Measurements from ENCODE around the gene BRD1.

The BRD1 gene

DNA sequence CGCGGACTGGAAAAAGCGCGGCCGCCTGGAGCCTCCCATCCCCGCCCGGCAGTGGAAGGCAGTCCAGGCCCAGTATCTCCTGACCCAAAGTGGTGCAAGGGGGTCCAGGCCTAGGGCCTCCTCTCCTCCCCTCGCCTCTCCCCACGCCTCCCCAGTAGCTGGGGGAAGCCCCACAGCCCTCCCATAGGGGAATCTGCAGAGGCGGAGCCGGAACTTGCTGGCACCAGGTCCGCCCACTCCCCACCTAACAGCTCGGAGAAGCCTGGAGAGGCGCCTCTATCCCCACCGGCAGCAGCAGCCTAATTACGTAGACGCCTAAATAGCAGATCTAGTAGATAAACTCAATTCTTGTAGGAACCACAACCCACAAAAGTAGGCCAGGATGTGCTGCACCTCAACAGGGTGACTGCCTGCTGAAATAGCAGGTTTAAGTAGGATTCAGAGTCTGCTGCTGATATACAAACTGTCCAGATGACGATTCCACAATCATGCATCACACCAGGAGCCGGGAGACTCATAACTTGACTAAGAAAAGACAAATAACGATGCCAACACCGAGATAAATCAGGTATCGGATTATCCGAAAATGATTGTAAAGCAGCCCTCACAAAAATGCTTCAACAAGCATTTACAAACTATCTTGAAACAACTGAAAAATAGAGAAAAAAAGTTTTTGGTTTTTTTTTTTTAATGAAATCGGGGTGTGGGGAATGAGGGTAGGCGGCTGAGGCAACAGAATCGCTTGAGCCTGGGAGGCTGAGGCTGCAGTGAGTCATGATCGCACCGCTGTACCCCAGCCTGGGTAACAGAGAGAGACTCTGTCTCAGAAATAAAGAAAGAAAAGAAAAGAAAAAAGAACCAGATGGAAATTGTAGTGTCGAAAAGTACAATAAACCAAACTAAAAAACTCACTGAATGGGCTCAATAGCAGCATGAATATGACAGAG is 11.4 kb upstream of the BRD1 start:
- H3K27ac ChIP-seq, result no peak overlapping the region
- ChIA-PET CTCF (no interaction called here), POLR2A (ENCODE audit: low non-redundant PET) (no interaction called here)
- no peak for DNase-seq (ENCODE audit: low spot score)
- TF ChIP-seq, protein P1, sequence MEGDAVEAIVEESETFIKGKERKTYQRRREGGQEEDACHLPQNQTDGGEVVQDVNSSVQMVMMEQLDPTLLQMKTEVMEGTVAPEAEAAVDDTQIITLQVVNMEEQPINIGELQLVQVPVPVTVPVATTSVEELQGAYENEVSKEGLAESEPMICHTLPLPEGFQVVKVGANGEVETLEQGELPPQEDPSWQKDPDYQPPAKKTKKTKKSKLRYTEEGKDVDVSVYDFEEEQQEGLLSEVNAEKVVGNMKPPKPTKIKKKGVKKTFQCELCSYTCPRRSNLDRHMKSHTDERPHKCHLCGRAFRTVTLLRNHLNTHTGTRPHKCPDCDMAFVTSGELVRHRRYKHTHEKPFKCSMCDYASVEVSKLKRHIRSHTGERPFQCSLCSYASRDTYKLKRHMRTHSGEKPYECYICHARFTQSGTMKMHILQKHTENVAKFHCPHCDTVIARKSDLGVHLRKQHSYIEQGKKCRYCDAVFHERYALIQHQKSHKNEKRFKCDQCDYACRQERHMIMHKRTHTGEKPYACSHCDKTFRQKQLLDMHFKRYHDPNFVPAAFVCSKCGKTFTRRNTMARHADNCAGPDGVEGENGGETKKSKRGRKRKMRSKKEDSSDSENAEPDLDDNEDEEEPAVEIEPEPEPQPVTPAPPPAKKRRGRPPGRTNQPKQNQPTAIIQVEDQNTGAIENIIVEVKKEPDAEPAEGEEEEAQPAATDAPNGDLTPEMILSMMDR (conservative IDR thresholded peaks at IDR 0.05; ENCODE audit: low read depth), result no peak

- POLR2A ChIA-PET (ENCODE audit: low non-redundant PET), result interaction anchor here (0.5 to 0.6 kb wide), 2 partner anchors 12 to 129 kb away, joined by 3 to 4 read pairs; no protein-coding TSS in a partner anchor
- peak; percentile 36 for DNase-seq (ENCODE audit: low spot score)
- TF ChIP-seq, protein P1 (conservative IDR thresholded peaks at IDR 0.05; ENCODE audit: low read depth), result no peak
- CTCF ChIA-PET, result no interaction called here
- no peak overlapping the region for H3K27ac ChIP-seq
Observed at GRCh38 chr22:49833340-49834007, 5.8 kb upstream of the BRD1 start.

DNA sequence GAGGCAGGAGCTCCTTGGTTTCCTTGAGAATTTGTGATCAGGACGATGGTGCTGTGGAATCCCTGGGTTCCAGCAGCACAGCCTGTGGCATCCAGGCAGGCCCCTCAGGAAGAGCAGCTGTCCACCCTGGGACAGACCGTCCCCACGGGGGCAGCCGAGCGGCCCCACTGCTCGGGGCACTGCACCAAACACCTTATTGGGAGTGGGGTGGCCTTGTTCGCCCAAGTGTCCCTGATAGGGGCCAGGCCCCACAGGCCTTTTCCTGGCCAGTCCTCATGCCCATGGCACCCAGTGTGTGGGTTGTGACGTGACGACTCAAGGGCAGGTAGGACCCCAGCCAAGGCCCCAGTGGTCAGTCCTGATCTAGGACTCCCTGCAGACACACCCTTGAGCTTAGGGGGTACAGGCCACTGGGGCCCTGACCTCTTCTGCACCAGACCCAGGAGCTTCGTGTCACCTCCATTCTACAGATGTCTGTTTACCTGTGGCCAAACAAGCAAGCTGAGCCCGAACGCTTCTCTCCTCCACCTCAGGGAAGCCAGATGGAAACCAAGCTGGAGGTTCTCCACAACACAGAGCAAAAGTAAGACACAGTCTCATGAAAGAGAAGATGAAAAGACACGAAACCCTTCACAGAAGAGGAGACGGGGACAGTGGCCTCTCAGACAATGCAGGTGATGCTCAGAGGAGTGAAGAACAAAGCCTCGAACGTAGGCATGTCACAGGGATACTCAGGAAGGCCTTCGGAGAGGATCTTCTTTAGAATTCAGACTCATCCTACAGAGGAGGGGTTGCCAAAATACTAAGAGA is 1.6 kb upstream of the BRD1 start:
- POLR2A ChIA-PET (ENCODE audit: low non-redundant PET), result interaction anchor here (0.5 kb wide), 1 partner anchor 22 kb away, joined by 3 read pairs; no protein-coding TSS in a partner anchor
- no peak for DNase-seq (ENCODE audit: low spot score)
- TF ChIP-seq, protein P1 (conservative IDR thresholded peaks at IDR 0.05; ENCODE audit: low read depth), result no peak

DNA sequence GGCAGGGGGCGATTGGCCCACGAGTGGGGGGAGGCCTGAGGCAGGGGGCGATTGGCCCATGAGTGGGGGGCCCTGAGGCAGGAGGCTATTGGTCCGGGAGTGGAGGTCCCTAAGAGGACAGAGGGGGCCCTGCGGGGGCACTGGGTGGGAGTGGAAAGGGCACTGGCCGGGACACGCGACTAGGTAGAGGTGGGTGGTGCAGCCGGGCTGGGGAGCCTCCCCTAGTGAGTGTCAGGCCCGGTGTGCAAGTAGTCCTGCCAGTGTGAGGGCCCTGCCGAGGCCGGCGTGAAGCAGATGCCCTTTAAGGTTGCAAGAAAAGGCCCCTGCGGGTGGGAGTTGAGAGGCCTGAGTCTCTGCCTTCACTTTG is 909 bp upstream of the BRD1 start:
- CTCF ChIA-PET, result no interaction called here

More for the DNA sequence above, 1.6 kb upstream of the BRD1 start:
- H3K27ac ChIP-seq, result 0 out of 2 replicates have a peak overlapping the region, but pooled peaks have one; percentile 12
- CTCF ChIA-PET, result no interaction called here

DNA sequence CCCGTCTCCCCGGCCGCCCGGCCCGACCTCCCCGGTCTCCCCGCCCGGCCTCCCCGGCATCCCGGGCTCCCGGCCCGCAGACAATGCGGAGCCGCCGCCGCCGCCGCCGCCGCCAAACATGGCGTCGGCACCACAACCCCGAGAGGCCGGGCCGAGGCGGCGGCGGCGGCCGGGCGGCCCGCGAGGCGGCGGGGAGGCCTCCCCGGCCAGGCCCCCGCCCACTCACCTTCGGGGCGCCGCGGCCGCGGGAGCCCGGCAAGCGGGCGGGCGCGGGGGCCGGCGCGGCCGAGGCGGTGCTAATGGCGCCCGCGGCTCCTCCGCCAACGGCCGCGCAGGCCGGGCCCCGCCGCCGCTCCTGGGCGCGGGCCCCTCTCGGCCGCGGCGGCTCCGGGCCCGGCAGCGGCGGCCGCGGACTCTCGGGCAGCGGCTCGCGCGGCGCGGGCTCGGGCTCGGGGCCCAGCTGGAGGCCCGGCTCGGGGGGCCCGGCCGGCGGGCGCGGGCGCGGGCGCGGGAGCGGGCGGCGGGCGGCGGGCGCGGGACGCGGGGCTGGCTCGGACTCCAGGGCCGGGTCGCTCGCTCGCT is 311 bp downstream of the BRD1 start:
- ChIA-PET POLR2A (ENCODE audit: low non-redundant PET) (no interaction called here), CTCF (no interaction called here)
- TF ChIP-seq, protein P1 (conservative IDR thresholded peaks at IDR 0.05; ENCODE audit: low read depth), result no peak
- peak overlapping the region; percentile 71 for H3K27ac ChIP-seq
- DNase-seq (ENCODE audit: low spot score), result no peak

More for the DNA sequence above, 909 bp upstream of the BRD1 start:
- TF ChIP-seq, protein P1 (conservative IDR thresholded peaks at IDR 0.05; ENCODE audit: low read depth), result no peak
- POLR2A ChIA-PET (ENCODE audit: low non-redundant PET), result no interaction called here
- 0 out of 2 replicates have a peak overlapping the region, but pooled peaks have one; percentile 12 for H3K27ac ChIP-seq
- no peak for DNase-seq (ENCODE audit: low spot score)
